ENCODE results near the gene MYO1B.

Gene MYO1B

DNA sequence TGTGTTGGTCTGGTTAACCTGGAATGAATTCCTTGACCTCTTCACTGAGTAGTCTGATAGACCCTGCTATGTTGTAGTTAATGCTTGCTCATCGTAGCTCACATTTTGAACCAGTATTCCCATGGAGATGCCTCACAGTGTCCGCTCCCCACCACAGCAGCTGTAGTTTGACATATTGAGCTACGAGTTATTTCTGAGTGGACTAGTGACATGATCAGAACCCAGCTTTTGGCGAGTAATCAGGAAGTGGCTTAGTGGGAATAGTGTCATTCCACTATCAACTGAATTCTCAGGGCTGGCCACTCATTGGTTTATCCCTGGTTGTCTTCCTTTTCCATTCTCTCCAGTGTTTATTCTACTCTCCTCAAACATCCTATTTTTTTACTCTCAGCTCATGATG lies 102.7 kb downstream of the MYO1B start:
- Histone ChIP-seq H3K9me3 (no peaks in the 10 kb centered on the region), H3K4me3 (ENCODE audit: low read depth, low read length) (no peak overlapping the region), H3K36me3 (peaks cover 53% of the 10 kb centered on the region), H3K4me1 (peaks cover 5% of the 10 kb centered on the region; the same call in 1 of the 2 replicates), H3K27me3 (no peaks in the 10 kb centered on the region)
- TF ChIP-seq, protein P1, sequence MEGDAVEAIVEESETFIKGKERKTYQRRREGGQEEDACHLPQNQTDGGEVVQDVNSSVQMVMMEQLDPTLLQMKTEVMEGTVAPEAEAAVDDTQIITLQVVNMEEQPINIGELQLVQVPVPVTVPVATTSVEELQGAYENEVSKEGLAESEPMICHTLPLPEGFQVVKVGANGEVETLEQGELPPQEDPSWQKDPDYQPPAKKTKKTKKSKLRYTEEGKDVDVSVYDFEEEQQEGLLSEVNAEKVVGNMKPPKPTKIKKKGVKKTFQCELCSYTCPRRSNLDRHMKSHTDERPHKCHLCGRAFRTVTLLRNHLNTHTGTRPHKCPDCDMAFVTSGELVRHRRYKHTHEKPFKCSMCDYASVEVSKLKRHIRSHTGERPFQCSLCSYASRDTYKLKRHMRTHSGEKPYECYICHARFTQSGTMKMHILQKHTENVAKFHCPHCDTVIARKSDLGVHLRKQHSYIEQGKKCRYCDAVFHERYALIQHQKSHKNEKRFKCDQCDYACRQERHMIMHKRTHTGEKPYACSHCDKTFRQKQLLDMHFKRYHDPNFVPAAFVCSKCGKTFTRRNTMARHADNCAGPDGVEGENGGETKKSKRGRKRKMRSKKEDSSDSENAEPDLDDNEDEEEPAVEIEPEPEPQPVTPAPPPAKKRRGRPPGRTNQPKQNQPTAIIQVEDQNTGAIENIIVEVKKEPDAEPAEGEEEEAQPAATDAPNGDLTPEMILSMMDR (IDR thresholded peaks at IDR 0.05; ENCODE audit: low read depth, low read length) = no peak
- no peak for DNase-seq

DNA sequence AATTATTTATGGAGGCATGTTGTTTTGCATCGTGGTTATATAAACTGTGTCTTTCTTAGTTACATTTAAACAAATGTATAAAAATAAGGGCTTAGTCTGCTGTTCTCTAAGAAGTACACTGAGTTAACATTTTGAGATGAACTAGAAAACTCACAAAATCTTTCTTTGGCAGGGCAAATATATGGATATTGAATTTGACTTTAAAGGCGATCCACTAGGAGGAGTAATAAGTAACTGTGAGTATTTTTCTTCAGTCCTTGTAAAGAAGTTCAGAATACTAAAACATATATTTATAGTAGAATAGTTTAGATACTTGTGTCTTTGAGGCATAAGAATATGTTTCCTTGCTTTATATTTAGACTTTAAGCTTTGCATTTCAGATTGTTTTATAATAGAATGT lies 104.8 kb downstream of the MYO1B start:
- Histone ChIP-seq H3K4me1 (peaks cover 5% of the 10 kb centered on the region; the same call in 1 of the 2 replicates), H3K4me3 (ENCODE audit: low read depth, low read length) (no peak overlapping the region), H3K9me3 (no peaks in the 10 kb centered on the region), H3K27me3 (no peaks in the 10 kb centered on the region), H3K36me3 (peaks cover 55% of the 10 kb centered on the region)
- TF ChIP-seq, protein P1 (IDR thresholded peaks at IDR 0.05; ENCODE audit: low read depth, low read length) = no peak
- DNase-seq = no peak

DNA sequence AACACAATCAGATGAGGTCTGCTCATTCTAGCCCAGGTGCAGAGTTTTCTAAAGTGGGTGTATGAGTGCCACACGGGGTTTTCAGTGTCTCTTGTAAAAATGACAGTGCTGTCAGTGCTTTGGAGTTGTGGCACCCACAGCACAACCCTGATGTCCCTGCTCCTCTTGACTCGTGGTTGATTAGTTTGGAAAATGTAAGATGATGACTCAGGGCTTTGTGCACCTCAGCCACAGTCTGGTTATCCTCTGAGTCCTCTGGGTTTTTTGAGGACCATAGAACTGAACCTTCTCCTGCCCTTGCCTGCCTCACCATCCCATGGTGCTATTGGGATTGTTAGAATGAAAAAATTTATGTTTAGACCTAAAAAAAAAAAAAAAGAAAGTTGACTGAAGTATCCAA lies 105.6 kb downstream of the MYO1B start:
- TF ChIP-seq, protein P1 (IDR thresholded peaks at IDR 0.05; ENCODE audit: low read depth, low read length) = no peak
- H3K27me3 ChIP-seq = no peaks in the 10 kb centered on the region
- peaks cover 5% of the 10 kb centered on the region; the same call in 1 of the 2 replicates for H3K4me1 ChIP-seq
- peaks cover 59% of the 10 kb centered on the region for H3K36me3 ChIP-seq
- no peaks in the 10 kb centered on the region for H3K9me3 ChIP-seq
- H3K4me3 ChIP-seq (ENCODE audit: low read depth, low read length) = no peak overlapping the region
- no peak for DNase-seq

DNA sequence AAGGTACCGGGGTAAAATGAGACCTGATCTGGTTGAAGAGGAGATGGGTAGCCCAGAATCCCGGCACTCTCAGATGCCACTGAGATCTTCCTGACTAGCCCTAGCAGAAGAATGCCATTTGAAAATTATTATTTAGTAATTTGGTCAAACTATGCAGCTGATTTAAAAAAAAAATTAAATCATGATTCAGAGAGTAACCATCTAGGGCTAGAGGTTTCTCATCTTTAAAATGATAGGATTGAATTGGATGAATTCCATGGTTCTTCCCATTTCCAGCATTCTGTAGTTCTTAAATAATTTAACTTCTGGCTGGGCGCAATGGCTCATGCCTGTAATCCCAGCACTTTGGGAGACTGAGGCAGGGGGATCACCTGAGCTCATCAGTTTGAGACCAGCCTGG lies 106.1 kb downstream of the MYO1B start:
- no peak for DNase-seq

DNA sequence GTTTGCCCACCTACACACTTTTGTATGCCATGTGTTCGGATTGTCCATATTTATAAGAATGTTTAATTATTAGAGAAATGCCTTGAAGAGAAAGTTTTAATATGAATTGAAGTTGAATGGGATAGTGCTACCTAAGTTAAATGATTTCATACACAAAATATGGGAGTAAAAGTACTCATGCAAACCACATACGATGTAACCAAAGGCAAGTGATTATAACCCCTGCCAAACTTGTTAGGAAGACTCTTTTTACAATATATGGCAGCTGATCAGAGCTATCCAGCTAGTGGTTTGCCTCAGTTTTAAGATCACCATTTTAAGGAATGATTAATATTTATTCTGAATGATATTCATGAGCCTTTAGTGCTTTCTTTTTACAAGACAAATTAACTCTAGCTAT lies 106.7 kb downstream of the MYO1B start:
- H3K9me3 ChIP-seq = no peaks in the 10 kb centered on the region
- no peaks in the 10 kb centered on the region for H3K27me3 ChIP-seq
- TF ChIP-seq, protein P1 (IDR thresholded peaks at IDR 0.05; ENCODE audit: low read depth, low read length) = no peak
- DNase-seq = no peak
- peaks cover 54% of the 10 kb centered on the region for H3K36me3 ChIP-seq
- peaks cover 2% of the 10 kb centered on the region; the same call in 1 of the 2 replicates for H3K4me1 ChIP-seq
- H3K4me3 ChIP-seq (ENCODE audit: low read depth, low read length) = no peak overlapping the region

More for the DNA sequence above, 106.1 kb downstream of the MYO1B start:
- TF ChIP-seq, protein P1 (IDR thresholded peaks at IDR 0.05; ENCODE audit: low read depth, low read length) = no peak
- H3K9me3 ChIP-seq = no peaks in the 10 kb centered on the region
- H3K36me3 ChIP-seq = peaks cover 59% of the 10 kb centered on the region
- H3K4me1 ChIP-seq = peaks cover 5% of the 10 kb centered on the region; the same call in 1 of the 2 replicates
- H3K4me3 ChIP-seq (ENCODE audit: low read depth, low read length) = no peak overlapping the region
- no peaks in the 10 kb centered on the region for H3K27me3 ChIP-seq

DNA sequence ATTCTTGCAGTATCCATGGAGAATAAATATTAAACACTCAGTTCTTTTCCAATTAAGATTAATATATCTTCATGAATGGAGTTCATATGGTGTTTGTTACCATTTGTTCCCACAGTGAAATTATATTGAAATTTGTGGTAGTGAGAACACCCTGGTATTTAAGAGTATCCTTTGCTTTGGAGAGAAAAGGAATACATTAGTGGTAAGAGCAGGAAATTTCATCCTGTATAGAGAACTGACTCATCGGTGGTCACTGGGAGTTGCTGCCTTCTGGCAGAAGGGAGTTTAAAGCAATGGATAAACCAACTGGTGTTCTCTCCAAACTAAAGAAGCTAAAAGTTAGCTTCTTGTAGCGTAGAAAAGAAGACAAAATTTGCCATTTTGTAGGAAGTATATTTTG lies 107.3 kb downstream of the MYO1B start:
- peaks cover 54% of the 10 kb centered on the region for H3K36me3 ChIP-seq
- H3K27me3 ChIP-seq = no peaks in the 10 kb centered on the region
- H3K4me3 ChIP-seq (ENCODE audit: low read depth, low read length) = no peak overlapping the region
- H3K4me1 ChIP-seq = no peaks in the 10 kb centered on the region
- DNase-seq = no peak
- H3K9me3 ChIP-seq = no peaks in the 10 kb centered on the region
- TF ChIP-seq, protein P1 (IDR thresholded peaks at IDR 0.05; ENCODE audit: low read depth, low read length) = no peak

Data from BE2C (cell line).